OCI-LY1 (cell line): Measurements from ENCODE around the gene PI4KA.

Experiments used
- H2AFZ ChIP-seq: fragments of 200-600 bp; sonication (generic), shearing (Covaris generic); 2 replicates; pipeline ENCODE4 v1.6.0; 2014; ENCODE audit warnings: antibody characterized with exemption, mild to moderate bottlenecking, low read length
- H3F3A ChIP-seq: fragments of 200-600 bp; sonication (generic), shearing (Covaris generic); 2 replicates; pipeline ENCODE4 v1.6.0; 2014; ENCODE audit warnings: mild to moderate bottlenecking, antibody characterized with exemption, low read length, moderate library complexity; ENCODE audit not compliant: insufficient read depth
- H3K27ac ChIP-seq: fragments of 200-600 bp; sonication (generic); 2 replicates; pipeline ENCODE4 v1.5.1; 2014; ENCODE audit warnings: low read length, mixed run types, mild to moderate bottlenecking, low read depth; ENCODE audit not compliant: poor library complexity, severe bottlenecking
- H3K27me3 ChIP-seq: fragments of 200-600 bp; sonication (generic); 2 replicates; pipeline ENCODE4 v1.6.0; 2014; ENCODE audit warnings: antibody characterized with exemption, mild to moderate bottlenecking, low read length, moderate library complexity; ENCODE audit not compliant: insufficient read depth
- H3K36me3 ChIP-seq: fragments of 200-600 bp; sonication (generic); 2 replicates; pipeline ENCODE4 v1.6.1; 2014; ENCODE audit warnings: mild to moderate bottlenecking, antibody characterized with exemption, low read length, moderate library complexity, mixed read lengths; ENCODE audit not compliant: insufficient read depth
- H3K4me1 ChIP-seq: fragments of 200-600 bp; sonication (generic); 2 replicates; pipeline ENCODE4 v1.5.1; 2014; ENCODE audit warnings: mild to moderate bottlenecking, low read length, moderate library complexity; ENCODE audit not compliant: insufficient read depth, severe bottlenecking
- H3K4me2 ChIP-seq: fragments of 200-600 bp; sonication (generic), shearing (Covaris generic); 2 replicates; pipeline ENCODE4 v1.6.1; 2014; ENCODE audit warnings: low read length
- H3K4me3 ChIP-seq: fragments of 200-600 bp; sonication (generic); 2 replicates; pipeline ENCODE4 v1.5.1; 2014; ENCODE audit warnings: low read length, low read depth, mild to moderate bottlenecking, mixed read lengths; ENCODE audit not compliant: poor library complexity, severe bottlenecking
- H3K79me2 ChIP-seq: fragments of 200-600 bp; shearing (Covaris generic); 2 replicates; pipeline ENCODE4 v1.6.1; 2016; ENCODE audit warnings: mixed run types, low read length, mixed read lengths; ENCODE audit not compliant: insufficient read depth
- H3K9ac ChIP-seq: fragments of 200-600 bp; sonication (generic), shearing (Covaris generic); 2 replicates; pipeline ENCODE4 v1.6.1; 2014; ENCODE audit warnings: mild to moderate bottlenecking, low read length, mixed read lengths
- H3K9me2 ChIP-seq: fragments of 200-600 bp; sonication (generic), shearing (Covaris generic); 2 replicates; pipeline ENCODE4 v1.6.1; 2014; ENCODE audit warnings: low read depth, mild to moderate bottlenecking, low read length, mixed read lengths
- H3K9me3 ChIP-seq: fragments of 200-600 bp; shearing (Covaris generic); 2 replicates; pipeline ENCODE4 v1.6.1; 2014; ENCODE audit warnings: low read length, mixed read lengths
- H4K20me1 ChIP-seq: fragments of 200-600 bp; sonication (generic), shearing (Covaris generic); 2 replicates; pipeline ENCODE4 v1.6.0; 2016; ENCODE audit warnings: mild to moderate bottlenecking, low read length; ENCODE audit not compliant: insufficient read depth
- CTCF ChIP-seq: fragments of 200-600 bp; sonication (generic), shearing (Covaris generic); IDR thresholded peaks from 2 replicates; pipeline ENCODE4 v1.5.1; 2017; ENCODE audit warnings: mild to moderate bottlenecking, antibody characterized with exemption, low read length, moderate library complexity, mixed read lengths
- EZH2 ChIP-seq: fragments of 200-600 bp; sonication (generic), shearing (Covaris generic); IDR thresholded peaks from 2 replicates; pipeline ENCODE4 v1.8.0; 2017; ENCODE audit warnings: borderline replicate concordance, mixed run types, mild to moderate bottlenecking, antibody characterized with exemption, low read length, moderate library complexity, mixed read lengths

The PI4KA gene

GRCh38 chr22:20805972-20806471 lies 52.6 kb downstream of the PI4KA start:
- Histone ChIP-seq H3K9me3 (no peaks in the 10 kb centered on the region), H3K4me1 (no peaks in the 10 kb centered on the region), H3K9me2 (no peaks in the 10 kb centered on the region), H3K9ac (no peak overlapping the region), H2AFZ (no peak overlapping the region), H3F3A (no peaks in the 10 kb centered on the region), H3K27me3 (no peaks in the 10 kb centered on the region), H3K79me2 (no peaks in the 10 kb centered on the region), H3K27ac (no peak overlapping the region), H3K4me2 (no peak overlapping the region), H3K4me3 (no peak overlapping the region), H4K20me1 (no peaks in the 10 kb centered on the region), H3K36me3 (peaks cover 85% of the 10 kb centered on the region)
- no peak for TF ChIP-seq CTCF
- TF ChIP-seq EZH2 = no peak

- Histone ChIP-seq H3K4me1 (no peaks in the 10 kb centered on the region), H3F3A (no peaks in the 10 kb centered on the region), H3K36me3 (peaks cover 83% of the 10 kb centered on the region), H3K9me3 (no peaks in the 10 kb centered on the region), H3K4me3 (no peak overlapping the region), H3K4me2 (no peak overlapping the region), H4K20me1 (no peaks in the 10 kb centered on the region), H3K27ac (no peak overlapping the region), H3K9me2 (no peaks in the 10 kb centered on the region), H2AFZ (no peak overlapping the region), H3K9ac (no peak overlapping the region), H3K79me2 (no peaks in the 10 kb centered on the region), H3K27me3 (no peaks in the 10 kb centered on the region)
- TF ChIP-seq CTCF (no peak), EZH2 (no peak)
These were observed 54.0 kb downstream of the PI4KA start for GRCh38 chr22:20804650-20805049.

- Histone ChIP-seq H3K4me1 (no peaks in the 10 kb centered on the region), H3K4me3 (no peak overlapping the region), H3K4me2 (no peak overlapping the region), H3K36me3 (peaks cover 83% of the 10 kb centered on the region), H3K9me2 (no peaks in the 10 kb centered on the region), H3K27me3 (no peaks in the 10 kb centered on the region), H3K27ac (no peak overlapping the region), H3K79me2 (no peaks in the 10 kb centered on the region), H4K20me1 (no peaks in the 10 kb centered on the region), H2AFZ (no peak overlapping the region), H3K9ac (no peak overlapping the region), H3F3A (no peaks in the 10 kb centered on the region), H3K9me3 (no peaks in the 10 kb centered on the region)
- peak; percentile 64; the same call in 1 of the 2 replicates for TF ChIP-seq CTCF
- TF ChIP-seq EZH2 = no peak
These were observed 54.8 kb downstream of the PI4KA start for GRCh38 chr22:20803696-20804324.
